Gastrocnemius medialis (tissue), 4 donors: ENCODE data around the gene ENOX1.

ENCODE experiments used
- CTCF ChIP-seq, 5 experiments: fragments of 450-650 bp in 3 of 5; fragments of 200-600 bp in 2 of 5; sonication (generic) in 2 of 5; IDR thresholded peaks in 4 of 5; conservative IDR thresholded peaks in 1 of 5; 1 replicate in 4 of 5; 2 replicates in 1 of 5; pipeline ENCODE4 v1.5.1; 2016 to 2019; ENCODE audit warnings: antibody characterized with exemption in 5 of 5, mild to moderate bottlenecking in 3 of 5, moderate library complexity in 3 of 5
- POLR2A ChIP-seq, 2 donors: fragments of 450-650 bp; IDR thresholded peaks; one replicate each; pipeline ENCODE4 v1.6.1; 2017; ENCODE audit warnings: antibody characterized with exemption in 2 of 2, mild to moderate bottlenecking in 2 of 2, moderate library complexity in 2 of 2

GRCh38 chr13:43742911-43743310, 43.9 kb downstream of the ENOX1 start:
- no peak for TF ChIP-seq CTCF (IDR thresholded peaks at IDR 0.05 in 4 of 5, conservative IDR thresholded peaks at IDR 0.05 in 1 of 5)
- no peak for TF ChIP-seq POLR2A (IDR thresholded peaks at IDR 0.05)
